GM23338 (cell line): ENCODE data around the gene ANAPC7. TPM values are rescaled to one million over a fixed set of nuclear protein-coding genes. Genes with fewer than 3 reads are reported as not detected.
A peak's percentile ranks its signal among the peaks of the same experiment; 100 is the strongest.
"Not testable (repeated sequence)": the region's sequence is repeated elsewhere in the genome, so short reads cannot be mapped to it uniquely, and the experiment has no call there.

Source experiments
- ATAC-seq: fragments of 200-7000 bp; cut with Tn5 transposase; 3 replicates; pipeline ENCODE4 v1.9.1; 2020
- DNase-seq: peaks from one replicate; pipeline ENCODE4 v3.0.0-alpha.2; 2015; ENCODE audit warnings: low spot score
- H2AFZ ChIP-seq: fragments of 200-600 bp; sonication (generic); 2 replicates; pipeline ENCODE4 v1.8.0; 2016; ENCODE audit warnings: antibody characterized with exemption, mild to moderate bottlenecking, moderate library complexity
- H3F3A ChIP-seq: fragments of 200-600 bp; sonication (generic); replicated peaks from 2 replicates; pipeline ENCODE4 v1.8.0; 2017; ENCODE audit warnings: antibody characterized with exemption, mixed run types, low read depth
- H3K27ac ChIP-seq: fragments of 200-600 bp; sonication (generic); 2 replicates; pipeline ENCODE4 v1.6.1; 2016; ENCODE audit warnings: low read depth
- H3K27me3 ChIP-seq: fragments of 200-600 bp; sonication (generic); 2 replicates; pipeline ENCODE4 v1.8.0; 2016; ENCODE audit warnings: mild to moderate bottlenecking, mixed run types, moderate library complexity; ENCODE audit not compliant: insufficient read depth
- H3K36me3 ChIP-seq: fragments of 200-600 bp; sonication (generic); 2 replicates; pipeline ENCODE4 v1.8.0; 2016; ENCODE audit warnings: mild to moderate bottlenecking; ENCODE audit not compliant: insufficient read depth
- H3K4me1 ChIP-seq: fragments of 200-600 bp; sonication (generic); 2 replicates; pipeline ENCODE4 v1.8.0; 2016; ENCODE audit warnings: mild to moderate bottlenecking, moderate library complexity; ENCODE audit not compliant: insufficient read depth
- H3K4me2 ChIP-seq: fragments of 200-600 bp; sonication (generic); 2 replicates; pipeline ENCODE4 v1.7.1; 2017; ENCODE audit warnings: mixed run types
- H3K4me3 ChIP-seq: fragments of 200-600 bp; sonication (generic); 2 replicates; pipeline ENCODE4 v1.6.1; 2016; ENCODE audit warnings: mixed run types
- H3K79me2 ChIP-seq: fragments of 200-600 bp; sonication (generic); replicated peaks from 2 replicates; pipeline ENCODE4 v1.8.0; 2017; ENCODE audit warnings: mild to moderate bottlenecking; ENCODE audit not compliant: insufficient read depth
- H3K9me2 ChIP-seq: fragments of 200-600 bp; sonication (generic); 2 replicates; pipeline ENCODE4 v1.8.0; 2017; ENCODE audit not compliant: insufficient read depth
- H4K20me1 ChIP-seq: fragments of 200-600 bp; sonication (generic); replicated peaks from 2 replicates; pipeline ENCODE4 v1.8.0; 2017; ENCODE audit warnings: mild to moderate bottlenecking; ENCODE audit not compliant: insufficient read depth
- H3K27ac Mint-ChIP-seq: 2 replicates; pipeline ENCODE4 v1.8.0; 2020; ENCODE audit warnings: inconsistent platforms, mild to moderate bottlenecking, moderate library complexity, mixed read lengths
- H3K27me3 Mint-ChIP-seq: 3 replicates; pipeline ENCODE4 v1.8.0; 2022; ENCODE audit warnings: low read depth, mild to moderate bottlenecking, moderate library complexity, mixed read lengths, inconsistent platforms; ENCODE audit not compliant: insufficient read depth, poor library complexity
- H3K36me3 Mint-ChIP-seq: 3 replicates; pipeline ENCODE4 v1.8.0; 2021; ENCODE audit warnings: low read depth, mild to moderate bottlenecking, inconsistent platforms, moderate library complexity, mixed read lengths
- H3K4me1 Mint-ChIP-seq: 3 replicates; pipeline ENCODE4 v1.8.0; 2020; ENCODE audit warnings: mild to moderate bottlenecking, inconsistent platforms, mixed read lengths
- H3K4me3 Mint-ChIP-seq: 3 replicates; pipeline ENCODE4 v1.8.0; 2021; ENCODE audit warnings: moderate library complexity, mild to moderate bottlenecking, inconsistent platforms, mixed read lengths
- H3K9me3 Mint-ChIP-seq: 3 replicates; pipeline ENCODE4 v1.8.0; 2020; ENCODE audit warnings: moderate library complexity, mild to moderate bottlenecking, inconsistent platforms, mixed read lengths
- CREB1 ChIP-seq: fragments of 250-450 bp; sonication (Bioruptor Pico); IDR thresholded peaks from 2 replicates; pipeline ENCODE4 v1.5.0; 2020; ENCODE audit warnings: low read depth, mild to moderate bottlenecking, moderate library complexity
- CTCF ChIP-seq, 2 experiments: fragments of 200-600 bp in 1 of 2; sonication (generic) in 1 of 2; conservative IDR thresholded peaks; 2 replicates each; pipeline versions ENCODE4 v1.5.1 to v1.6.1; 2016 to 2017; ENCODE audit warnings: antibody characterized with exemption in 2 of 2, low read depth in 2 of 2, mild to moderate bottlenecking in 2 of 2, moderate library complexity in 1 of 2
- ETS1 ChIP-seq: IDR thresholded peaks from 2 replicates; pipeline ENCODE4 v1.6.1; 2016; ENCODE audit warnings: antibody characterized with exemption
- JUNB ChIP-seq: IDR thresholded peaks from one replicate; pipeline ENCODE4 v1.6.1; 2016; ENCODE audit warnings: antibody characterized with exemption; ENCODE audit not compliant: unreplicated experiment
- NANOG ChIP-seq: IDR thresholded peaks from 2 replicates; pipeline ENCODE4 v1.6.1; 2016; ENCODE audit warnings: antibody characterized with exemption, borderline replicate concordance
- POLR2AphosphoS5 ChIP-seq: IDR thresholded peaks from 2 replicates; pipeline ENCODE4 v1.6.1; 2016; ENCODE audit warnings: antibody characterized with exemption, low read depth
- REST ChIP-seq: IDR thresholded peaks from one replicate; pipeline ENCODE4 v1.6.1; 2018; ENCODE audit warnings: antibody characterized with exemption; ENCODE audit not compliant: unreplicated experiment
- STAT1 ChIP-seq: IDR thresholded peaks from one replicate; pipeline ENCODE4 v1.6.1; 2016; ENCODE audit warnings: antibody characterized with exemption; ENCODE audit not compliant: unreplicated experiment
- ZNF114 ChIP-seq: fragments of 250-450 bp; sonication (Bioruptor Pico); IDR thresholded peaks from 2 replicates; pipeline ENCODE4 v1.5.0; 2020; ENCODE audit warnings: mild to moderate bottlenecking, moderate library complexity
- polyA plus RNA-seq: library from polyadenylated mRNA; unstranded; fragments of >200 nt; fragmentation: Nextera tagmentation; extraction: Ambion mirVana; gene quantifications from 2 replicates; pipeline ENCODE4 v1.2.1, GENCODE V29; 2016
- total RNA-seq: library from RNA; depleted of rRNA; stranded (reverse); fragments of >200 nt; shearing (Covaris generic); gene quantifications from 2 replicates; pipeline ENCODE4 v1.2.3, GENCODE V29; 2014
- TF ChIP-seq, protein P1 (sequence below): fragments of 250-450 bp; sonication (Bioruptor Pico); IDR thresholded peaks from 2 replicates; pipeline ENCODE4 v1.5.0; 2020; ENCODE audit warnings: mild to moderate bottlenecking, moderate library complexity

Gene ANAPC7
- total and polyA plus RNA-seq, 2 experiments from 2014 or later, result 71.0 to 99.3 TPM

DNA sequence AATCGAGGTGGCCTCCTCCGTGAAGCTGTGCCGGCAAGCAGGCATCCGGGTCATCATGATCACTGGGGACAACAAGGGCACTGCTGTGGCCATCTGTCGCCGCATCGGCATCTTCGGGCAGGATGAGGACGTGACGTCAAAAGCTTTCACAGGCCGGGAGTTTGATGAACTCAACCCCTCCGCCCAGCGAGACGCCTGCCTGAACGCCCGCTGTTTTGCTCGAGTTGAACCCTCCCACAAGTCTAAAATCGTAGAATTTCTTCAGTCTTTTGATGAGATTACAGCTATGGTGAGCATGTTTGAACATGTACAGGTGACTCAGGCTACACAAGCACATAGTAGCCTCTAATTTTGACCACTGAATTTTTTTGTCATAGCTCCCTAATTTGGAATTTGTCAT, 62.8 kb downstream of the ANAPC7 start:
- no peak for DNase-seq
- TF ChIP-seq CTCF (conservative IDR thresholded peaks at IDR 0.05; ENCODE audit: low read depth in 2 of 2) (no peak), STAT1 (no peak), POLR2AphosphoS5 (no peak), NANOG (no peak), ETS1 (no peak), JUNB (no peak), CREB1 (no peak), REST (no peak), ZNF114 (no peak)
- TF ChIP-seq, protein P1, sequence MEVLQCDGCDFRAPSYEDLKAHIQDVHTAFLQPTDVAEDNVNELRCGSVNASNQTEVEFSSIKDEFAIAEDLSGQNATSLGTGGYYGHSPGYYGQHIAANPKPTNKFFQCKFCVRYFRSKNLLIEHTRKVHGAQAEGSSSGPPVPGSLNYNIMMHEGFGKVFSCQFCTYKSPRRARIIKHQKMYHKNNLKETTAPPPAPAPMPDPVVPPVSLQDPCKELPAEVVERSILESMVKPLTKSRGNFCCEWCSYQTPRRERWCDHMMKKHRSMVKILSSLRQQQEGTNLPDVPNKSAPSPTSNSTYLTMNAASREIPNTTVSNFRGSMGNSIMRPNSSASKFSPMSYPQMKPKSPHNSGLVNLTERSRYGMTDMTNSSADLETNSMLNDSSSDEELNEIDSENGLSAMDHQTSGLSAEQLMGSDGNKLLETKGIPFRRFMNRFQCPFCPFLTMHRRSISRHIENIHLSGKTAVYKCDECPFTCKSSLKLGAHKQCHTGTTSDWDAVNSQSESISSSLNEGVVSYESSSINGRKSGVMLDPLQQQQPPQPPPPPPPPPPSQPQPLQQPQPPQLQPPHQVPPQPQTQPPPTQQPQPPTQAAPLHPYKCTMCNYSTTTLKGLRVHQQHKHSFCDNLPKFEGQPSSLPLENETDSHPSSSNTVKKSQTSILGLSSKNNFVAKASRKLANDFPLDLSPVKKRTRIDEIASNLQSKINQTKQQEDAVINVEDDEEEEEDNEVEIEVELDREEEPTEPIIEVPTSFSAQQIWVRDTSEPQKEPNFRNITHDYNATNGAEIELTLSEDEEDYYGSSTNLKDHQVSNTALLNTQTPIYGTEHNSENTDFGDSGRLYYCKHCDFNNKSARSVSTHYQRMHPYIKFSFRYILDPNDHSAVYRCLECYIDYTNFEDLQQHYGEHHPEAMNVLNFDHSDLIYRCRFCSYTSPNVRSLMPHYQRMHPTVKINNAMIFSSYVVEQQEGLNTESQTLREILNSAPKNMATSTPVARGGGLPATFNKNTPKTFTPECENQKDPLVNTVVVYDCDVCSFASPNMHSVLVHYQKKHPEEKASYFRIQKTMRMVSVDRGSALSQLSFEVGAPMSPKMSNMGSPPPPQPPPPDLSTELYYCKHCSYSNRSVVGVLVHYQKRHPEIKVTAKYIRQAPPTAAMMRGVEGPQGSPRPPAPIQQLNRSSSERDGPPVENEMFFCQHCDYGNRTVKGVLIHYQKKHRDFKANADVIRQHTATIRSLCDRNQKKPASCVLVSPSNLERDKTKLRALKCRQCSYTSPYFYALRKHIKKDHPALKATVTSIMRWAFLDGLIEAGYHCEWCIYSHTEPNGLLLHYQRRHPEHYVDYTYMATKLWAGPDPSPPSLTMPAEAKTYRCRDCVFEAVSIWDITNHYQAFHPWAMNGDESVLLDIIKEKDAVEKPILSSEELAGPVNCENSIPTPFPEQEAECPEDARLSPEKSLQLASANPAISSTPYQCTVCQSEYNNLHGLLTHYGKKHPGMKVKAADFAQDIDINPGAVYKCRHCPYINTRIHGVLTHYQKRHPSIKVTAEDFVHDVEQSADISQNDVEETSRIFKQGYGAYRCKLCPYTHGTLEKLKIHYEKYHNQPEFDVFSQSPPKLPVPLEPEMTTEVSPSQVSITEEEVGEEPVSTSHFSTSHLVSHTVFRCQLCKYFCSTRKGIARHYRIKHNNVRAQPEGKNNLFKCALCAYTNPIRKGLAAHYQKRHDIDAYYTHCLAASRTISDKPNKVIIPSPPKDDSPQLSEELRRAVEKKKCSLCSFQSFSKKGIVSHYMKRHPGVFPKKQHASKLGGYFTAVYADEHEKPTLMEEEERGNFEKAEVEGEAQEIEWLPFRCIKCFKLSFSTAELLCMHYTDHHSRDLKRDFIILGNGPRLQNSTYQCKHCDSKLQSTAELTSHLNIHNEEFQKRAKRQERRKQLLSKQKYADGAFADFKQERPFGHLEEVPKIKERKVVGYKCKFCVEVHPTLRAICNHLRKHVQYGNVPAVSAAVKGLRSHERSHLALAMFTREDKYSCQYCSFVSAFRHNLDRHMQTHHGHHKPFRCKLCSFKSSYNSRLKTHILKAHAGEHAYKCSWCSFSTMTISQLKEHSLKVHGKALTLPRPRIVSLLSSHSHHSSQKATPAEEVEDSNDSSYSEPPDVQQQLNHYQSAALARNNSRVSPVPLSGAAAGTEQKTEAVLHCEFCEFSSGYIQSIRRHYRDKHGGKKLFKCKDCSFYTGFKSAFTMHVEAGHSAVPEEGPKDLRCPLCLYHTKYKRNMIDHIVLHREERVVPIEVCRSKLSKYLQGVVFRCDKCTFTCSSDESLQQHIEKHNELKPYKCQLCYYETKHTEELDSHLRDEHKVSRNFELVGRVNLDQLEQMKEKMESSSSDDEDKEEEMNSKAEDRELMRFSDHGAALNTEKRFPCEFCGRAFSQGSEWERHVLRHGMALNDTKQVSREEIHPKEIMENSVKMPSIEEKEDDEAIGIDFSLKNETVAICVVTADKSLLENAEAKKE (CRISPR knock-in tag), result no peak
- Histone ChIP-seq H3F3A (peaks cover 20% of the 10 kb centered on the region), H3K9me2 (no peaks in the 10 kb centered on the region), H3K27me3 (no peaks in the 10 kb centered on the region), H3K27ac (peak overlapping the region; percentile 76; the same call in 1 of the 2 replicates), H4K20me1 (peaks cover 44% of the 10 kb centered on the region), H3K4me2 (no peak overlapping the region), H3K4me3 (no peak overlapping the region), H3K4me1 (no peaks in the 10 kb centered on the region), H3K36me3 (peaks cover 89% of the 10 kb centered on the region), H2AFZ (no peak overlapping the region), H3K79me2 (peaks cover 5% of the 10 kb centered on the region; the same call in 1 of the 2 replicates)
- no peaks in the 10 kb centered on the region; the same call in 2 of the 3 replicates for H3K9me3 Mint-ChIP-seq
- no peak for ATAC-seq
- peaks cover 99% of the 10 kb centered on the region for H3K36me3 Mint-ChIP-seq
- peak overlapping the region; percentile 82 for H3K27ac Mint-ChIP-seq
- H3K4me1 Mint-ChIP-seq, result peaks cover 6% of the 10 kb centered on the region
- H3K4me3 Mint-ChIP-seq, result no peak overlapping the region
- H3K27me3 Mint-ChIP-seq, result peaks cover 2% of the 10 kb centered on the region

GRCh38 chr12:110340261-110340660, 63.2 kb downstream of the ANAPC7 start:
- not testable (repeated sequence) for H3K79me2 ChIP-seq, H3K4me2 ChIP-seq, H3K4me3 Mint-ChIP-seq, ATAC-seq, H3K9me3 Mint-ChIP-seq, H3K27me3 Mint-ChIP-seq, H3K4me3 ChIP-seq, H3K27me3 ChIP-seq, DNase-seq, H3K9me2 ChIP-seq, H2AFZ ChIP-seq, H3K4me1 Mint-ChIP-seq, H3K4me1 ChIP-seq
- Mint-ChIP-seq H3K36me3 (peaks cover 99% of the 10 kb centered on the region), H3K27ac (peak overlapping the region; percentile 82)
- Histone ChIP-seq H4K20me1 (peaks cover 44% of the 10 kb centered on the region), H3K27ac (peak overlapping the region; percentile 76; the same call in 1 of the 2 replicates), H3F3A (peaks cover 20% of the 10 kb centered on the region), H3K36me3 (peaks cover 88% of the 10 kb centered on the region)
